PC-3 (cell line): Measurements from ENCODE around the gene CYS1.

Experiments used
- EZH2 ChIP-seq: fragments of 300-600 bp; sonication (generic); IDR thresholded peaks from one replicate; pipeline ENCODE4 v1.6.1; 2017; ENCODE audit warnings: antibody characterized with exemption, mild to moderate bottlenecking, low read length; ENCODE audit not compliant: unreplicated experiment
- EZH2phosphoT487 ChIP-seq: fragments of 300-600 bp; sonication (generic); IDR thresholded peaks from 2 replicates; pipeline ENCODE4 v1.6.1; 2018; ENCODE audit warnings: mild to moderate bottlenecking, antibody characterized with exemption, low read length, borderline replicate concordance
- TF ChIP-seq, protein P1 (sequence below): fragments of 300-600 bp; sonication (generic); conservative IDR thresholded peaks from 2 replicates; pipeline ENCODE4 v1.5.1; 2017; ENCODE audit warnings: antibody characterized with exemption, low read depth, mild to moderate bottlenecking, low read length

DNA sequence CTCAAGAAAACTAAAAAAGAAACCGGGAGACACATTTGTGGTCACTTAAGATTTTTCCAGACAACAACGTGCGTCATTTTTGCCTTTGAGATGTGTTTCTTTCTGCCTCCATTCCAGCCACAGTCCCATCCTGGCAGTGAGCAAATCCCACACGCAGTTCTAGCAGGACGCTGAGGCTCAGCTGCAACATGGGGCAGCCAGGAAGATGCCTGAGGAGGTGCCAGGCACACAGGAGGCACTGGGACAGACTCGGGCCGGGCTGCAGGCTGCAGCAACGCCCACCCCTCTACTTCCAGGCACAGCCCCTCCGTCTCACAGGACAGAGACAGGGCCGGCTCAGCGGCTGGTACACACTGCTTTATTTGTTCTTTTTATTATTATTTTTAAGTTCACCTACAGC, 23.8 kb downstream of the CYS1 start:
- TF ChIP-seq, protein P1, sequence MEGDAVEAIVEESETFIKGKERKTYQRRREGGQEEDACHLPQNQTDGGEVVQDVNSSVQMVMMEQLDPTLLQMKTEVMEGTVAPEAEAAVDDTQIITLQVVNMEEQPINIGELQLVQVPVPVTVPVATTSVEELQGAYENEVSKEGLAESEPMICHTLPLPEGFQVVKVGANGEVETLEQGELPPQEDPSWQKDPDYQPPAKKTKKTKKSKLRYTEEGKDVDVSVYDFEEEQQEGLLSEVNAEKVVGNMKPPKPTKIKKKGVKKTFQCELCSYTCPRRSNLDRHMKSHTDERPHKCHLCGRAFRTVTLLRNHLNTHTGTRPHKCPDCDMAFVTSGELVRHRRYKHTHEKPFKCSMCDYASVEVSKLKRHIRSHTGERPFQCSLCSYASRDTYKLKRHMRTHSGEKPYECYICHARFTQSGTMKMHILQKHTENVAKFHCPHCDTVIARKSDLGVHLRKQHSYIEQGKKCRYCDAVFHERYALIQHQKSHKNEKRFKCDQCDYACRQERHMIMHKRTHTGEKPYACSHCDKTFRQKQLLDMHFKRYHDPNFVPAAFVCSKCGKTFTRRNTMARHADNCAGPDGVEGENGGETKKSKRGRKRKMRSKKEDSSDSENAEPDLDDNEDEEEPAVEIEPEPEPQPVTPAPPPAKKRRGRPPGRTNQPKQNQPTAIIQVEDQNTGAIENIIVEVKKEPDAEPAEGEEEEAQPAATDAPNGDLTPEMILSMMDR, result no peak
- TF ChIP-seq EZH2, result no peak
- no peak for TF ChIP-seq EZH2phosphoT487
